NCI-H2227 (cell line): ENCODE data around the gene CCDC150.
"Not testable (repeated sequence)": the region's sequence is repeated elsewhere in the genome, so short reads cannot be mapped to it uniquely, and the experiment has no call there.

Source experiments
- DNase-seq: peaks from one replicate; lab custom pipeline; 2025; ENCODE audit not compliant: unreplicated experiment; lab: John Stamatoyannopoulos, UW

The CCDC150 gene

GRCh38 chr2:196639180-196640030 lies at the start of gene CCDC150:
Gene CCDC150, plus strand, starts transcription at chr2:196639715. Its CDS starts 52 bp downstream, at chr2:196639767.
- peak; percentile 100 for DNase-seq

GRCh38 chr2:196590286-196590685 lies 49.2 kb upstream of the CCDC150 start:
- DNase-seq: peak; percentile 27

GRCh38 chr2:196591004-196591403 lies 48.5 kb upstream of the CCDC150 start:
- no peak for DNase-seq

- DNase-seq: peak; percentile 68
These were observed 47.9 kb upstream of the CCDC150 start for GRCh38 chr2:196591621-196592022.

GRCh38 chr2:196592331-196592910 lies 47.1 kb upstream of the CCDC150 start:
- peak; percentile 84 for DNase-seq

- peak; percentile 86 for DNase-seq
These were observed 46.3 kb upstream of the CCDC150 start, which contains the start of gene HECW2 for GRCh38 chr2:196592911-196593881. Gene HECW2, minus strand, starts transcription at chr2:196593554.

GRCh38 chr2:196594158-196594557 lies 45.4 kb upstream of the CCDC150 start:
- DNase-seq: no peak

- DNase-seq: no peak
These were observed 42.0 kb upstream of the CCDC150 start for GRCh38 chr2:196597531-196597930.

- no peak for DNase-seq
These were observed 41.1 kb upstream of the CCDC150 start for GRCh38 chr2:196598412-196598811.

GRCh38 chr2:196598846-196599245 lies 40.7 kb upstream of the CCDC150 start:
- no peak for DNase-seq

- peak; percentile 73 for DNase-seq
These were observed 37.8 kb upstream of the CCDC150 start for GRCh38 chr2:196601430-196602306.

GRCh38 chr2:196604196-196604595 lies 35.3 kb upstream of the CCDC150 start:
- DNase-seq: no peak

- DNase-seq: no peak
These were observed 33.0 kb upstream of the CCDC150 start for GRCh38 chr2:196606516-196606915.

GRCh38 chr2:196607073-196607472 lies 32.4 kb upstream of the CCDC150 start:
- DNase-seq: no peak

GRCh38 chr2:196607896-196608295 lies 31.6 kb upstream of the CCDC150 start:
- DNase-seq: not testable (repeated sequence)

- DNase-seq: no peak
These were observed 29.7 kb upstream of the CCDC150 start for GRCh38 chr2:196609806-196610205.

- DNase-seq: no peak
These were observed 28.7 kb upstream of the CCDC150 start for GRCh38 chr2:196610796-196611195.

- DNase-seq: no peak
These were observed 26.2 kb upstream of the CCDC150 start for GRCh38 chr2:196613302-196613701.

- no peak for DNase-seq
These were observed 22.1 kb upstream of the CCDC150 start for GRCh38 chr2:196617430-196617829.

GRCh38 chr2:196618661-196619060 lies 20.9 kb upstream of the CCDC150 start:
- no peak for DNase-seq
